HG03066 (cell line): ENCODE measurements around the gene TRIM61.
"Not testable (repeated sequence)": the region's sequence is repeated elsewhere in the genome, so short reads cannot be mapped to it uniquely, and the experiment has no call there.

Experiments
- ATAC-seq: cut with Tn5 transposase; IDR thresholded peaks from one replicate; pipeline ENCODE4 v1.9.1; 2021; ENCODE audit warnings: low read depth; ENCODE audit not compliant: unreplicated experiment

TRIM61 gene

GRCh38 chr4:164977243-164978164, at the start of gene TRIM61:
TSS of gene TRIM61 (minus strand) at chr4:164977657. CDS start at chr4:164970002, 7,655 bp downstream.
- ATAC-seq: peak; percentile 99

- ATAC-seq: not testable (repeated sequence)
Observed at GRCh38 chr4:165025782-165026181, 48.3 kb upstream of the TRIM61 start.

DNA sequence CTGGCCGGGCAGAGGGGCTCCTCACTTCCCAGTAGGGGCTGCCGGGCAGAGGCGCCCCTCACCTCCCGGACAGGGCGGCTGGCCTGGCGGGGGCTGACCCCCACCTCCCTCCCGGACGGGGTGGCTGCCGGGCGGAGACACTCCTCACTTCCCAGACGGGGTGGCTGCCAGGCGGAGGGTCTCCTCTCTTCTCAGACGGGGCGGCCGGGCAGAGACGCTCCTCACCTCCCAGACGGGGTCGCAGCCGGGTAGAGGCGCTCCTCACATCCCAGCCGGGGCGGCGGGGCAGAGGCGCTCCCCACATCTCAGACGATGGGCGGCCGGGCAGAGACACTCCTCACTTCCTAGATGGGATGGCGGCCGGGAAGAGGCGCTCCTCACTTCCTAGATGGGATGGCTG, 42.5 kb upstream of the TRIM61 start:
- ATAC-seq: not testable (repeated sequence)

GRCh38 chr4:165016971-165017370, 39.5 kb upstream of the TRIM61 start:
- no peak for ATAC-seq

GRCh38 chr4:165013691-165014090, 36.2 kb upstream of the TRIM61 start:
- no peak for ATAC-seq

GRCh38 chr4:165011403-165011802, 33.9 kb upstream of the TRIM61 start:
- ATAC-seq: no peak

GRCh38 chr4:165010991-165011390, 33.5 kb upstream of the TRIM61 start:
- ATAC-seq: no peak

DNA sequence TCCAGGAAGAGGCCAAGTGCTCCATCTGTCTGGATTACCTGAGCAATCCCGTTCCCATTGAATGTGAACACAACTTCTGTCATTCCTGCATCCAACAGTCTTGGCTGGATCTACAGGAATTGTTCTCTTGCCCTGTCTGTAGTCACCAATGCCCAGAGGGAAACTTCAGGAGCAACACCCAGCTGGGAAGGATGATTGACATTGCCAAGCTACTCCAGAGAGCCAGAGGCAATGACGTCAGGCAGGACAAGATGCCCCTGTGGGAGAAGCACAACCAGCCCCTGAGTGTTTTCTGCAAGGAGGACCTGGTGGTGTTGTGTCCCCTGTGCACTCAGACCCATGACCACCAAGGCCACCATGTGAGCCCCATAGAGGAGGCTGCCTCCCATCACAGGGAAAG, 33.0 kb upstream of the TRIM61 start:
- no peak for ATAC-seq

GRCh38 chr4:165009493-165010227, 32.2 kb upstream of the TRIM61 start:
- ATAC-seq: no peak

- no peak for ATAC-seq
Observed at GRCh38 chr4:165006886-165007285, 29.4 kb upstream of the TRIM61 start.

DNA sequence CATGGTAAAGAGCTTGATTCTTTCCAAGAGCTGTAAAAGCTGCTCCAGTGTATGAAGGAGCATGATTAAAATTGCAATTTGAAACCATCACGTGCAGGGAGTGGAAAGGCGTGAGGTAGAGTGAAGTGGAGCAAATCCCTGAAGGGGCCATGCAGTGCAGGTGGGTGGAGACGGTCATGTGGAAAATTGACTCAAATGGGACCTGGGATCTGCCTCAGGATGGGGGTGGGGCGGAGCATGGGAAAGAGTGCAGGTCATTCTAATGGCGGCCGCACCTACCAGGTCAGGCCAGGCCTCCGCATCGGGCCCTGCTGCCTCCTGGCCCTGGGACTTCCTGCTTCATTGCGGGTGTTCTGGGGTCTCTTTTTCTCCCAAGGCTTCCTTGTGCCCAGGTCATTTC, 29.0 kb upstream of the TRIM61 start:
- no peak for ATAC-seq

DNA sequence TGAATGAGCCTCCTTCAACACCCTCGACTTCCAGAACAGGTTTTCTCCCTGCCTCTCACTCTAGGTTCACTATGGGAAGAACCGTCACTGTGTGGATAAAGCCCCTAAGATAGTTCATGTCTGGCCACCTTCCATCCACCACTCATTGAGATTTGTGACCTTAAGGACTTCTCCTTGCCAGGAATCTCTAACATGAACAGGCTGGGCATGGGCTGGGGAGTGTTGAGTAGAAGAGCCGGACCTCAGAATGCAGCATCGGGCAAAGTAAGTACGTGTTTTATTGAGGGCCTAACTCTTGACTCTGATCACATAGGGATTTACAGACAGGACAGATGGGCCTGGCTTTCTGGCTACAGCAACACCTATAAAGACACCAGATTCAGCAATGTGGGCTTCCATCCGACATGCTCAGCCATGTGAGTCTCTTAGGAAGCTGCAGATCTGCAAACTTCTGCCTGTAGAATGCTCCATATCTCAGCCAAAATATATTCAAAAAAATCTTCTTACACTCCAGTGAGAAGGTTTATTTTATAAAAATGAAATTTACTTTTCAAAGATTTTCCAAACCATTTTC, 28.0 kb upstream of the TRIM61 start:
- no peak for ATAC-seq

- ATAC-seq: not testable (repeated sequence)
Observed at GRCh38 chr4:165001957-165002356, 24.5 kb upstream of the TRIM61 start.

DNA sequence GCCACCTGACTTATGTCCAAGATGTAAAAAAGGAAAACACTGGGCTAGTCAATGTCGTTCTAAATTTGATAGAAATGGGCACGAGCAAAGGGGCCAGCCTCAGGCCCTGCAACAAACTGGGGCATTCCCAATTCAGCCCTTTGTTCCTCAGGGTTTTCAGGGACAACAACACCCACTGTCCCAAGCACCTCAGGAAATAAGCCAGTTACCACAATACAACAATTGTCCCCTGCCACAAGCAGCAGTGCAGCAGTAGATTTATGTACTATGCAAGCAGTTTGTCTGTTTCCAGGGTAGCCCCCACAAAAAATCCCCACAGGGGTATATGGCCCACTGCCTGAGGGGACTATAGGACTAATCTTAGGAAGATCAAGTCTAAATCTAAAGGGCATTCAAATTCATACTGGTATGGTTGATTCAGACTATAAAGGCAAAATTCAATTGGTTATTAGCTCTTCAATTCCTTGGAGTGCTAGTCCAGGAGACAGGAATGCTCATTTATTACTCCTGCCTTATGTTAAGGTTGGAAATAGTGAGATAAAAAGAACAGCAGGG, 21.1 kb upstream of the TRIM61 start:
- ATAC-seq: not testable (repeated sequence)

- ATAC-seq: no peak
Observed at GRCh38 chr4:164997941-164998340, 20.5 kb upstream of the TRIM61 start.

DNA sequence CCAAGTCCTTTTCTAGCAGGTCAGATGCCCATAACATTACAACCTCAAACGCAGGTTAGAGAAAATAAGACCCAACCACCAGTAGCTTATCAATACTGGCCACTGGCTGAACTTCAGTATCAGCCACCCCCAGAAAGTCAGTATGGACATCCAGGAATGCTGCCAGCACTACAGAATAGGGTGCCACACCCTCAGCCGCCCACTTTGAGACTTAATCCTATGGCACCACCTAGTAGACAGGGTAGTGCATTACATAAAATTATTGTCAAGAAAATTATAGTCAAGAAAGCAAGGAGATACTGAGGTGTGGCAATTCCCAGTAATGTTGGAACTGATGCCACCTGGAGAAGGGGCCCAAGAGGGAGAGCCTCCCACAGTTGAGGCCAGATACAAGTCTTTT, 19.9 kb upstream of the TRIM61 start:
- ATAC-seq: no peak

DNA sequence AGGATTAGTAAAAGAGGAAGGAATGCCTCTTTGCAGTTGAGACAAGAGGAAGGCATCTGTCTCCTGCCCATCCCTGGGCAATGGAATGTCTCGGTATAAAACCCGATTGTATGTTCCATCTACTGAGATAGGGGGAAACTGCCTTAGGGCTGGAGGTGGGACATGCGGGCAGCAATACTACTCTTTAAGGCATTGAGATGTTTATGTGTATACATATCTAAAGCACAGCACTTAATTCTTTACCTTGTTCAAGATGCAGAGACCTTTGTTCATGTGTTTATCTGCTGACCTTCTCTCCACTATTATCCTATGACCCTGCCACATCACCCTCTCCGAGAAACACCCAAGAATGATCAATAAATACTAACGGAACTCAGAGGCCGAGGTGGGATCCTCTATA, 18.7 kb upstream of the TRIM61 start:
- not testable (repeated sequence) for ATAC-seq

DNA sequence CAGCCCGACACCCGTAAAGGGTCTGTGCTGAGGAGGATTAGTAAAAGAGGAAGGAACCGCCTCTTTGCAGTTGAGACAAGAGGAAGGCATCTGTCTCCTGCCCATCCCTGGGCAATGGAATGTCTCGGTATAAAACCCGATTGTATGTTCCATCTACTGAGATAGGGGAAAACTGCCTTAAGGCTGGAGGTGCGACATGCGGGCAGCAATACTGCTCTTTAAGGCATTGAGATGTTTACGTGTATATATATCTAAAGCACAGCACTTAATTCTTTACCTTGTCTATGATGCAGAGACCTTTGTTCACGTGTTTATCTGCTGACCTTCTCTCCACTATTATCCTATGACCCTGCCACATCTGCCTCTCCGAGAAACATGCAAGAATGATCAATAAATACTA, 13.3 kb upstream of the TRIM61 start:
- ATAC-seq: not testable (repeated sequence)

GRCh38 chr4:164989471-164989870, 12.0 kb upstream of the TRIM61 start:
- ATAC-seq: no peak

DNA sequence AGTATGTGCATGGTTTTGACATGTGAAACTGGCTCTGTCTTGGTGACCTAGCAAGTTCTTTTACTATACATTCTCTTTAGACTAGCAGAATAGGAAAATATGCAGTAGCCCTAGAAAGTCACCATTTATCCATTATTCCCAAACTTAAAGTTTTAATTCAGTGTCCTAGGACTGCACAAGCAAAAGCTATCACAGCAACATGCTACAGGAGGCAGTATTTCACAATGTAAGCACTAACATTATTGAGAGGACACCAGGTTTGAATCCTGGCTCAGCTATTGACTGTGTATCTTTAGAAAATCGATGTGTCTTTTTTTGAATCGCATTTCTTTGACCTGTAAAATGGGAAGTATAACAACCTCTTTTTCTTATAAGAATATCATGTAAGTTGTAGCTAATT, 5.5 kb downstream of the TRIM61 start:
- ATAC-seq: not testable (repeated sequence)

- no peak for ATAC-seq
Observed at GRCh38 chr4:164959896-164960295, 17.6 kb downstream of the TRIM61 start.
